WTC11 (cell line): ENCODE measurements around the gene UBE2G1. TPM values are rescaled to one million over a fixed set of nuclear protein-coding genes. Genes with fewer than 3 reads are reported as not detected.
"Not testable (repeated sequence)": the region's sequence is repeated elsewhere in the genome, so short reads cannot be mapped to it uniquely, and the experiment has no call there.

Experiments used
- ATAC-seq: fragments of 200-7000 bp; cut with Tn5 transposase; 2 replicates; pipeline ENCODE4 v1.10.0; 2021; ENCODE audit warnings: mild to moderate bottlenecking, moderate library complexity
- CTCF ChIA-PET: fragments of 300-600 bp; sonication (Branson Sonifier 250); formaldehyde crosslinking; loops from one replicate; lab custom pipeline; 2021; ENCODE audit warnings: antibody characterized with exemption; lab: Charles Lee
- POLR2A ChIA-PET: fragments of 350-600 bp; sonication (Branson Sonifier 250); formaldehyde crosslinking; loops from one replicate; lab custom pipeline; 2021; ENCODE audit warnings: antibody characterized with exemption; lab: Charles Lee
- DNase-seq: peaks from one replicate; pipeline ENCODE4 v3.0.0; 2021; ENCODE audit warnings: low spot score
- H3K27ac Mint-ChIP-seq: 2 replicates; pipeline ENCODE4 v1.8.0; 2021; ENCODE audit warnings: mixed read lengths
- H3K27me3 Mint-ChIP-seq: 2 replicates; pipeline ENCODE4 v1.8.0; 2021; ENCODE audit warnings: low read depth, mild to moderate bottlenecking, moderate library complexity, mixed read lengths
- H3K36me3 Mint-ChIP-seq: 2 replicates; pipeline ENCODE4 v1.8.0; 2021; ENCODE audit warnings: mixed read lengths
- H3K4me1 Mint-ChIP-seq: 2 replicates; pipeline ENCODE4 v1.8.0; 2022; ENCODE audit warnings: mixed read lengths
- H3K4me3 Mint-ChIP-seq: 2 replicates; pipeline ENCODE4 v1.8.0; 2021; ENCODE audit warnings: mild to moderate bottlenecking, moderate library complexity, mixed read lengths
- H3K9me3 Mint-ChIP-seq: 2 replicates; pipeline ENCODE4 v1.8.0; 2021; ENCODE audit warnings: mixed read lengths
- ATF3 ChIP-seq: sonication (generic); formaldehyde crosslinking; conservative IDR thresholded peaks from 2 replicates; pipeline ENCODE4 v1.8.1; 2022; ENCODE audit warnings: mild to moderate bottlenecking, missing genetic modification reagents
- CREB1 ChIP-seq: sonication (generic); formaldehyde crosslinking; IDR thresholded peaks from 2 replicates; pipeline ENCODE4 v1.8.0; 2023; ENCODE audit warnings: mild to moderate bottlenecking, missing genetic modification reagents
- HMGA2 ChIP-seq: fragments of 250-450 bp; sonication (Bioruptor Pico); IDR thresholded peaks from 2 replicates; pipeline ENCODE4 v1.4.0; 2021; ENCODE audit warnings: mild to moderate bottlenecking, moderate library complexity
- NFATC4 ChIP-seq: fragments of 250-450 bp; sonication (Bioruptor Pico); IDR thresholded peaks from 2 replicates; pipeline ENCODE4 v1.9.0; 2021; ENCODE audit warnings: mild to moderate bottlenecking
- NFE2L1 ChIP-seq: sonication (generic); formaldehyde crosslinking; IDR thresholded peaks from 2 replicates; pipeline ENCODE4 v1.8.1; 2023; ENCODE audit warnings: missing genetic modification reagents
- NR2C2 ChIP-seq: sonication (generic); formaldehyde crosslinking; IDR thresholded peaks from 2 replicates; pipeline ENCODE4 v1.8.0; 2022; ENCODE audit warnings: mild to moderate bottlenecking, missing genetic modification reagents
- NR3C1 ChIP-seq: sonication (generic); formaldehyde crosslinking; conservative IDR thresholded peaks from 2 replicates; pipeline ENCODE4 v1.8.1; 2023; ENCODE audit warnings: low read depth, mild to moderate bottlenecking, missing genetic modification reagents
- TP53 ChIP-seq: sonication (generic); formaldehyde crosslinking; IDR thresholded peaks from 2 replicates; pipeline ENCODE4 v1.8.1; 2023; ENCODE audit warnings: mild to moderate bottlenecking, missing genetic modification reagents
- ZNF121 ChIP-seq: sonication (generic); formaldehyde crosslinking; IDR thresholded peaks from 2 replicates; pipeline ENCODE4 v1.8.0; 2023; ENCODE audit warnings: missing genetic modification reagents
- ZNF232 ChIP-seq: sonication (generic); formaldehyde crosslinking; IDR thresholded peaks from 2 replicates; pipeline ENCODE4 v1.8.0; 2022; ENCODE audit warnings: mild to moderate bottlenecking, missing genetic modification reagents
- ZNF416 ChIP-seq: fragments of 250-450 bp; sonication (Bioruptor Pico); IDR thresholded peaks from 2 replicates; pipeline ENCODE4 v1.9.0; 2021; ENCODE audit warnings: mild to moderate bottlenecking, inconsistent platforms
- total RNA-seq: library from RNA; stranded (reverse); gene quantifications from 3 replicates; pipeline ENCODE4 v1.2.3, GENCODE V29; 2021
- TF ChIP-seq, protein P1 (sequence below): sonication (generic); formaldehyde crosslinking; IDR thresholded peaks from 2 replicates; pipeline ENCODE4 v1.8.0; 2023; ENCODE audit warnings: mild to moderate bottlenecking, missing genetic modification reagents
- TF ChIP-seq, protein P2 (sequence below): sonication (generic); formaldehyde crosslinking; IDR thresholded peaks from 2 replicates; pipeline ENCODE4 v1.8.1; 2023; ENCODE audit warnings: mild to moderate bottlenecking, missing genetic modification reagents, borderline replicate concordance
- TF ChIP-seq, protein P3 (sequence below): sonication (generic); formaldehyde crosslinking; IDR thresholded peaks from 2 replicates; pipeline ENCODE4 v1.8.0; 2023; ENCODE audit warnings: missing genetic modification reagents, mild to moderate bottlenecking, borderline replicate concordance

The UBE2G1 gene
- total RNA-seq, 1 experiment from 2014 or later = 177 TPM

DNA sequence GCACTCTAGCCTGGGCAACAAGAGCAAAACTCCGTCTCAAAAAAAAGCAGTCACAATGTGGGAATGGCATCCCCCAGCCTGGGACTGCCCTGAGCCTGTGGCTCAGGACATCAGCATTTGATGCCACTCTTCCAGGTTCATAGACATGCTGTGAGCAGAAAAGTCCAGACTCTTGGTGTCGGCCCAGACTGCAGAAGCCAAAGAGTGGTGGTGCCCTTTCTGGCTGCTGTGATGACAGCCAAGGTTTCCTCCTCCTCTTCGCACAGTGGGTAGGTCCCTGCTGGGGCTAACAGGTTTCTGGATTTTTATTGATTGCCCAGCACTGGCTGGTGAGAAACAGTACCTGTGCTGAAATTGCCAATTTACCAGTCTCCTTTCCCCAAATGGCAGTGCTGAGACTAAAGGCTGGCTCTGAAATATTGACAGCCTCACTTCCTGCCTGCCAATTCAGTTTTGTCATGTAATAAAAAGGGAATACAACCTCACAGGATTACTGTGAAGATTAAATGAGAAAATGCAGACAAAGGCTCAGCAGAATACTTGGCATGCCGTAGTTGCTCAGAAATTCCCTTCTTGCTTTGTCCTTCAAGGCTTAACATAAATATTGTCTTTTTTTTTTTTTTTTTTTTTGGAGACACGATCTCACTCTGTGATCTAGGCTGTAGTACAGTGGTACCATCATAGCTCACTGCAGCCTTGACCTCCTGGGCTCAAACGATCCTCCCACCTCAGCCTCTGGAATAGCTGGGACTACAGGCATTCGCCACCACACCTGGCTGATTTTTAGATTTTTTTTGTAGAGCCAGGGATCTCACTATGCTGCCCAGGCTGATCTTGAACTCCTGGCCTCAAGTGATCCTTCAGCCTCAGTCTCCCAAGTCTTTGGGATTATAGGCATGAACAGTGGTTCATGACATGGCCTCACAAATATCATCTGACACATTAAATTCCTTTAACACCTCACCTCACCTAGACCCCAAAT is 15.5 kb upstream of the UBE2G1 start:
- POLR2A ChIA-PET = no interaction called here
- H3K27me3 Mint-ChIP-seq = no peaks in the 10 kb centered on the region; the same call in 1 of the 2 replicates
- DNase-seq (no peak), ATAC-seq (peak; percentile 51)
- TF ChIP-seq NFE2L1 (CRISPR knock-in tag) = no peak
- peak; percentile 96 for TF ChIP-seq ZNF121
- H3K4me3 Mint-ChIP-seq = no peak overlapping the region
- no peaks in the 10 kb centered on the region for H3K36me3 Mint-ChIP-seq
- CTCF ChIA-PET = interaction anchor here (0.7 to 1.0 kb wide), 2 partner anchors 31 to 182 kb away, joined by 3 read pairs; no protein-coding TSS in a partner anchor
- H3K27ac Mint-ChIP-seq = peak overlapping the region; percentile 53; the same call in 1 of the 2 replicates
- no peaks in the 10 kb centered on the region for H3K9me3 Mint-ChIP-seq
- H3K4me1 Mint-ChIP-seq = peaks cover 11% of the 10 kb centered on the region; the same call in 1 of the 2 replicates

- H3K4me3 Mint-ChIP-seq = no peak overlapping the region
- no peak for DNase-seq
- H3K27me3 Mint-ChIP-seq = no peaks in the 10 kb centered on the region; the same call in 1 of the 2 replicates
- no peaks in the 10 kb centered on the region for H3K36me3 Mint-ChIP-seq
- POLR2A ChIA-PET = interaction anchor here (0.6 kb wide), 1 partner anchor 24 kb away, joined by 4 read pairs; no protein-coding TSS in a partner anchor
- no peak for ATAC-seq
- H3K4me1 Mint-ChIP-seq = peaks cover 7% of the 10 kb centered on the region
- H3K9me3 Mint-ChIP-seq = peaks cover 2% of the 10 kb centered on the region; the same call in 1 of the 2 replicates
- TF ChIP-seq NR2C2 = no peak
- no peak for TF ChIP-seq TP53 (CRISPR knock-in tag)
- TF ChIP-seq NR3C1 (CRISPR knock-in tag) = no peak
- TF ChIP-seq ATF3 (CRISPR knock-in tag) = no peak
- TF ChIP-seq, protein P1, sequence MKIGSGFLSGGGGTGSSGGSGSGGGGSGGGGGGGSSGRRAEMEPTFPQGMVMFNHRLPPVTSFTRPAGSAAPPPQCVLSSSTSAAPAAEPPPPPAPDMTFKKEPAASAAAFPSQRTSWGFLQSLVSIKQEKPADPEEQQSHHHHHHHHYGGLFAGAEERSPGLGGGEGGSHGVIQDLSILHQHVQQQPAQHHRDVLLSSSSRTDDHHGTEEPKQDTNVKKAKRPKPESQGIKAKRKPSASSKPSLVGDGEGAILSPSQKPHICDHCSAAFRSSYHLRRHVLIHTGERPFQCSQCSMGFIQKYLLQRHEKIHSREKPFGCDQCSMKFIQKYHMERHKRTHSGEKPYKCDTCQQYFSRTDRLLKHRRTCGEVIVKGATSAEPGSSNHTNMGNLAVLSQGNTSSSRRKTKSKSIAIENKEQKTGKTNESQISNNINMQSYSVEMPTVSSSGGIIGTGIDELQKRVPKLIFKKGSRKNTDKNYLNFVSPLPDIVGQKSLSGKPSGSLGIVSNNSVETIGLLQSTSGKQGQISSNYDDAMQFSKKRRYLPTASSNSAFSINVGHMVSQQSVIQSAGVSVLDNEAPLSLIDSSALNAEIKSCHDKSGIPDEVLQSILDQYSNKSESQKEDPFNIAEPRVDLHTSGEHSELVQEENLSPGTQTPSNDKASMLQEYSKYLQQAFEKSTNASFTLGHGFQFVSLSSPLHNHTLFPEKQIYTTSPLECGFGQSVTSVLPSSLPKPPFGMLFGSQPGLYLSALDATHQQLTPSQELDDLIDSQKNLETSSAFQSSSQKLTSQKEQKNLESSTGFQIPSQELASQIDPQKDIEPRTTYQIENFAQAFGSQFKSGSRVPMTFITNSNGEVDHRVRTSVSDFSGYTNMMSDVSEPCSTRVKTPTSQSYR (CRISPR knock-in tag) = no peak
- no peak for TF ChIP-seq HMGA2
- TF ChIP-seq, protein P2, sequence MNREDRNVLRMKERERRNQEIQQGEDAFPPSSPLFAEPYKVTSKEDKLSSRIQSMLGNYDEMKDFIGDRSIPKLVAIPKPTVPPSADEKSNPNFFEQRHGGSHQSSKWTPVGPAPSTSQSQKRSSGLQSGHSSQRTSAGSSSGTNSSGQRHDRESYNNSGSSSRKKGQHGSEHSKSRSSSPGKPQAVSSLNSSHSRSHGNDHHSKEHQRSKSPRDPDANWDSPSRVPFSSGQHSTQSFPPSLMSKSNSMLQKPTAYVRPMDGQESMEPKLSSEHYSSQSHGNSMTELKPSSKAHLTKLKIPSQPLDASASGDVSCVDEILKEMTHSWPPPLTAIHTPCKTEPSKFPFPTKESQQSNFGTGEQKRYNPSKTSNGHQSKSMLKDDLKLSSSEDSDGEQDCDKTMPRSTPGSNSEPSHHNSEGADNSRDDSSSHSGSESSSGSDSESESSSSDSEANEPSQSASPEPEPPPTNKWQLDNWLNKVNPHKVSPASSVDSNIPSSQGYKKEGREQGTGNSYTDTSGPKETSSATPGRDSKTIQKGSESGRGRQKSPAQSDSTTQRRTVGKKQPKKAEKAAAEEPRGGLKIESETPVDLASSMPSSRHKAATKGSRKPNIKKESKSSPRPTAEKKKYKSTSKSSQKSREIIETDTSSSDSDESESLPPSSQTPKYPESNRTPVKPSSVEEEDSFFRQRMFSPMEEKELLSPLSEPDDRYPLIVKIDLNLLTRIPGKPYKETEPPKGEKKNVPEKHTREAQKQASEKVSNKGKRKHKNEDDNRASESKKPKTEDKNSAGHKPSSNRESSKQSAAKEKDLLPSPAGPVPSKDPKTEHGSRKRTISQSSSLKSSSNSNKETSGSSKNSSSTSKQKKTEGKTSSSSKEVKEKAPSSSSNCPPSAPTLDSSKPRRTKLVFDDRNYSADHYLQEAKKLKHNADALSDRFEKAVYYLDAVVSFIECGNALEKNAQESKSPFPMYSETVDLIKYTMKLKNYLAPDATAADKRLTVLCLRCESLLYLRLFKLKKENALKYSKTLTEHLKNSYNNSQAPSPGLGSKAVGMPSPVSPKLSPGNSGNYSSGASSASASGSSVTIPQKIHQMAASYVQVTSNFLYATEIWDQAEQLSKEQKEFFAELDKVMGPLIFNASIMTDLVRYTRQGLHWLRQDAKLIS (CRISPR knock-in tag) = no peak
- TF ChIP-seq ZNF232 = no peak
- TF ChIP-seq ZNF416 = no peak
- TF ChIP-seq, protein P3, sequence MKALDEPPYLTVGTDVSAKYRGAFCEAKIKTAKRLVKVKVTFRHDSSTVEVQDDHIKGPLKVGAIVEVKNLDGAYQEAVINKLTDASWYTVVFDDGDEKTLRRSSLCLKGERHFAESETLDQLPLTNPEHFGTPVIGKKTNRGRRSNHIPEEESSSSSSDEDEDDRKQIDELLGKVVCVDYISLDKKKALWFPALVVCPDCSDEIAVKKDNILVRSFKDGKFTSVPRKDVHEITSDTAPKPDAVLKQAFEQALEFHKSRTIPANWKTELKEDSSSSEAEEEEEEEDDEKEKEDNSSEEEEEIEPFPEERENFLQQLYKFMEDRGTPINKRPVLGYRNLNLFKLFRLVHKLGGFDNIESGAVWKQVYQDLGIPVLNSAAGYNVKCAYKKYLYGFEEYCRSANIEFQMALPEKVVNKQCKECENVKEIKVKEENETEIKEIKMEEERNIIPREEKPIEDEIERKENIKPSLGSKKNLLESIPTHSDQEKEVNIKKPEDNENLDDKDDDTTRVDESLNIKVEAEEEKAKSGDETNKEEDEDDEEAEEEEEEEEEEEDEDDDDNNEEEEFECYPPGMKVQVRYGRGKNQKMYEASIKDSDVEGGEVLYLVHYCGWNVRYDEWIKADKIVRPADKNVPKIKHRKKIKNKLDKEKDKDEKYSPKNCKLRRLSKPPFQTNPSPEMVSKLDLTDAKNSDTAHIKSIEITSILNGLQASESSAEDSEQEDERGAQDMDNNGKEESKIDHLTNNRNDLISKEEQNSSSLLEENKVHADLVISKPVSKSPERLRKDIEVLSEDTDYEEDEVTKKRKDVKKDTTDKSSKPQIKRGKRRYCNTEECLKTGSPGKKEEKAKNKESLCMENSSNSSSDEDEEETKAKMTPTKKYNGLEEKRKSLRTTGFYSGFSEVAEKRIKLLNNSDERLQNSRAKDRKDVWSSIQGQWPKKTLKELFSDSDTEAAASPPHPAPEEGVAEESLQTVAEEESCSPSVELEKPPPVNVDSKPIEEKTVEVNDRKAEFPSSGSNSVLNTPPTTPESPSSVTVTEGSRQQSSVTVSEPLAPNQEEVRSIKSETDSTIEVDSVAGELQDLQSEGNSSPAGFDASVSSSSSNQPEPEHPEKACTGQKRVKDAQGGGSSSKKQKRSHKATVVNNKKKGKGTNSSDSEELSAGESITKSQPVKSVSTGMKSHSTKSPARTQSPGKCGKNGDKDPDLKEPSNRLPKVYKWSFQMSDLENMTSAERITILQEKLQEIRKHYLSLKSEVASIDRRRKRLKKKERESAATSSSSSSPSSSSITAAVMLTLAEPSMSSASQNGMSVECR (CRISPR knock-in tag) = no peak
- no peak for TF ChIP-seq NFATC4 (CRISPR knock-in tag)
- no peak for TF ChIP-seq CREB1 (CRISPR knock-in tag)
- H3K27ac Mint-ChIP-seq = no peak overlapping the region
- CTCF ChIA-PET = interaction anchor here (2.2 kb wide), 1 partner anchor 179 kb away, joined by 5 read pairs; no protein-coding TSS in a partner anchor
Observed at GRCh38 chr17:4378626-4379025, 12.2 kb upstream of the UBE2G1 start.

GRCh38 chr17:4377247-4377646 is 10.8 kb upstream of the UBE2G1 start:
- POLR2A ChIA-PET = interaction anchor here (0.7 kb wide), 1 partner anchor 125 kb away, joined by 7 read pairs; no protein-coding TSS in a partner anchor
- peaks cover 12% of the 10 kb centered on the region for H3K4me1 Mint-ChIP-seq
- ATAC-seq, H3K4me3 Mint-ChIP-seq, DNase-seq, CTCF ChIA-PET, H3K9me3 Mint-ChIP-seq, H3K36me3 Mint-ChIP-seq, H3K27ac Mint-ChIP-seq, H3K27me3 Mint-ChIP-seq: not testable (repeated sequence)

DNA sequence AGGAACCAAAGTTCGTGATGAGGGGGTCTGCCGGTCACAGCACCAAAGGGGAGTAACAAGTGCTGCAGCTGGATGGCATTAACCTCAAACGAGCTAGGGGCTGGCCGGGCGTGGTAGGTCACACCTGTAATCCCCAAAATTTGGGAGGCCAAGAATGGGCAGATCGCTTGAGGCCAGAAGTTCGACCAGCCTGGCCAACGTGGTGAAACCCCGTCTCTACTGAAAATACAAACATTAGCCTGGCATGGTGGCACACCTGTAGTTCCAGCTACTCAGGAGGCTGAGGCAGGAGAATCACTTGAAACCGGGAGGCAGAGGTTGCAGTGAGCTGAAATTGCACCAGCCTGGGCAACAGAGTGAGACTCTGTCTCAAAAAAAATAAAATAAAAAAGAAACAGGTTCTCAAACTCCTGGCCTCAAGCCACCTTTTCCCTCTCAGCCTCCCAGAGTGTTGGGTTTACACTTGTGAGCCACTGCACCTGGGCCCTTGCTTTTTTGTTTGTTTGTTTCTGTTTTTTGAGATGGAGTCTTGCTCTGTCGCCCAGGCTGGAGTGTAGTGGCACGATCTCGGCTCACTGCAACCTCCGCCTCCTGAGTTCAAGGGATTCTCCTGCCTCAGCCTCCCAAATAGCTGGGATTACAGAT is 9.4 kb upstream of the UBE2G1 start:
- POLR2A ChIA-PET, H3K4me3 Mint-ChIP-seq, DNase-seq, H3K27me3 Mint-ChIP-seq, H3K27ac Mint-ChIP-seq, ATAC-seq, H3K36me3 Mint-ChIP-seq, H3K9me3 Mint-ChIP-seq: not testable (repeated sequence)
- CTCF ChIA-PET = interaction anchor here (0.8 kb wide), 1 partner anchor 176 kb away, joined by 3 read pairs; no protein-coding TSS in a partner anchor
- H3K4me1 Mint-ChIP-seq = peaks cover 14% of the 10 kb centered on the region
